CD4-positive, alpha-beta T cell treated with Interleukin-4 for 1 hour (primary cell): ENCODE data around the gene SUSD4.

ENCODE experiments used
- DNase-seq, 2 donors: peaks; one replicate each; pipeline ENCODE4 v3.0.0-alpha.2; 2020 to 2022

SUSD4 gene

DNA sequence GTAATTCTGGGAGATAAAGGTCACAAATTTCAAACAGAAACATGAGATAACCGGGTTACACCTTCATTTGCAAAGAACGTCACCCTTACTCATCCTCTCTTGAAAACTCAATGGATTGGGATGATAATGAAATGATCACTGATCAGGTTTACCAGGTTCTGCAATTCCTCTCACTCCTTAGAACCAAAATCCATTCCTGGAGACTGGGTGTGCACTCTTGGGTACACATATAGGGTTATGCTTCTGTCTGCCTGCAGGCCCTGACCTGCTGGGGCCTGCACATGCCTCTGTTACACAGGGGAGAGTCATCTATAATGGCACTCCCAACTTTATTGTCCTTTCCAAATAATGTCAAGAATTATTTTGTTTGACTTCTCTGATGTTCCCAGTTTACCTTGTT is 8.3 kb downstream of the SUSD4 start:
- no peak for DNase-seq

DNA sequence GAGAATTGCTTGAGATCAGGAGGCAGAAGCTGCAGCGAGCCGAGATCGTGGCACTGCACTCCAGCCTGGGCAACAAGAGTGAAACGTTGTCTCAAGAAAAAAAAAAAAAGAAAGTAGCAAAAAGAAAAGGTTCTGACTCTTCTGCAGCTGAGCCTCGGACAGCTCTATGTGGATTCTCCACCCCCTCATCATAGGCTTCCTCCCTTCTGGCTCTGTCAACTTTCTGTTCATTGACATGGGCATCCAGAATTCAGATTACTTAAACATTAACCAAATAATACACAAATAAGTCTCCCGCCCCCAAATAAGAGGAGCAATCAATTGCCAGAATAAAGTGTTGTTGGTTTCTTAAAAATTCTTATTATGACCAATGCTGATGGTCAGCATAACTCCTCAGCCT is 10.0 kb downstream of the SUSD4 start:
- DNase-seq, result no peak

DNA sequence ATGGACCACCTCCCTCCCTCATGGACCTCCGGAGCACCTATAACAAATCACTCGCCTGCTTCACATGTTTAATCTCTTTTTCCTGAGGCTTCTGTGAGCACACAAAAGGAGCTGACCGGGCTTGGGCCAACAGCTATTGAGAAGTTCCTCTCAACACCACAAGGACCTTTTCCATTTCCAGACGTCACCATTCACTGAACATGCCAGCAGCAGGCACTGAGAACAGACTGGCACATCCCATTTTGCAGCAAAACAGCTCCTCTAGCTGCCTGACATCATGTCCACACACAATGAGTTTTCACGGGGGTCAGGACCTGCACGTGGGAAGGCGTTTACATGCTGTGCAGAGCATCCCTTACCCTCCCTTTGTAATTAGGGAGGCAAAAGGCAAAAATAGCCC is 11.0 kb downstream of the SUSD4 start:
- no peak for DNase-seq

DNA sequence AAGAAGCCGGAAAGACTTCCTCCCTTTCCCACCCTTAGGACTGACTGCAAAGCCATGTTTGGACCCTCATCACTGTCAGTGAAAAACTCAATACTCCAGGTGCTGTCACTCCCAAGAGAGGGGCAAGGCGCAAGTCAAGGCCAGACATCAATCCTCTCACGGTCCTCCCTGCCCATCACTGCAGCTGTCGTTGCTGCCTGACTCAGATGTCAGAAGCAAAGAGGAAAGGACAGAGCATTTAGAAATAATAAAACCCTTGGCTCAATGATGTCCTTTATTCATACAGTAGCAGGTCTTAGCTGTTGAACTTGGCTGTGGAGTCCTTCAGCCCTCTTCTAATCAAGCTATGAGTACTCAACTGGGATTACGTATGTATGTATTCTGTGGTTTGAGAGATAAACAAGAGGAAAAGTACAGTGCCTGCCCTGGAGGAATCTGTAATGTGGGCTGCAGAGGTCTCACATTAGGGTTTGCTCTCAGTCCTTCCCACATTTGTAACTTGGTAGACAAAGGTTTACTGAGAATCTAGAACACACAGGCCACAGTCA is 13.5 kb downstream of the SUSD4 start:
- DNase-seq, result no peak

DNA sequence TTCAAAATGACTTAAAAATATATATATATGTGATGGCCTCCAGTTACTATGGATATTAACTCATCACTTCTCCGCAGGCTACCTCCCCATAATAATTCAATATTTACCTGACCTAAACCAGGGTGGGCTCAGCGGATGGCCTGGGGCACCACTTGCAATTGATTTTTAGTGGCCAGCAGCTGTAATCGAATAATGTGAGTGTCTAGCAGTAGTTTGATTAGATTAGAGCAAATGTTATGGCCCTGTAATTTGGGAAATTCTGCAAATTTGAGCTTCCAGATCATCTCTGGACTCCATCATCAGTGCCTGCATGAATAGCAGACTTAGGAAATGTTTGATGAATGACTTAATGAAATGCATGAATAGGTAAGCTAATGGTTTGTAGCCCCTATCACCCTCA is 14.7 kb downstream of the SUSD4 start:
- DNase-seq, result no peak

DNA sequence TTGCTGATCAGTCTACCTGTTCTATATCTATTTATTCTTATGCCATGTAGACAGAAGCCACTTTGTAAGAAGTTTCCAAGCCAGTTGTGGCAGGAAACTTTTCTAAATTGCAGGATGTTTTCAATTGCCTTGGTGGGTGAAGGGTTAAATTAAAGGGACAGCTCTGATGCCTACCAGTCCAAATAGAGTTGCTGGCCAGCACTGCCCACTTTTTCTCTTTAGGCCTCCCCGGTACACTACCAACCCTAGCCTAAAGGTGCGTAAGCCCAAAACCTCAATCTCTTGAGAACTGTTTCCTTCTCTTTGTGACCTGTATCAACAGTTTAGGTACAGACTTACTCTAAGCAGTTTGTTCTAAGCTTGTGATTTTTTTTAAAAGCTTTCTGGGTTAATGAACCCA is 15.5 kb downstream of the SUSD4 start:
- DNase-seq, result no peak

DNA sequence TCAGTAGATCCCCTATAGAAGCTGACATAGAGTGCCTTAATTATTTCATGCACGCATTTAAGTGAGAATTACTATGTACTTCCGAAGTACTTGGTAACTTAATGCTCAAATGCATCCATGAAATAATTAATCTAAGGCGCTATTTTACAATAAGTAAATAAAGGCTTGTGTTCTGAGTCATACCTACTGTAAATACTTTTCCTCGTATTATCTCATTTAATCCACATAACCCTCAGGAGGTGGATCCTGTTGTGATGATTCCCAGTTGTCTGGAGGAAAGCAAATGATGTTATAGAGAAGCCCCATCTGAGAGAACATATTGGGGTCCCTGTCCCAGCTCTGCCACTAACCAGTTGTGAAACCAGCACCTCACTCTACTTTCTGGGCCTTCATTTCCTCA is 16.4 kb downstream of the SUSD4 start:
- DNase-seq, result no peak

DNA sequence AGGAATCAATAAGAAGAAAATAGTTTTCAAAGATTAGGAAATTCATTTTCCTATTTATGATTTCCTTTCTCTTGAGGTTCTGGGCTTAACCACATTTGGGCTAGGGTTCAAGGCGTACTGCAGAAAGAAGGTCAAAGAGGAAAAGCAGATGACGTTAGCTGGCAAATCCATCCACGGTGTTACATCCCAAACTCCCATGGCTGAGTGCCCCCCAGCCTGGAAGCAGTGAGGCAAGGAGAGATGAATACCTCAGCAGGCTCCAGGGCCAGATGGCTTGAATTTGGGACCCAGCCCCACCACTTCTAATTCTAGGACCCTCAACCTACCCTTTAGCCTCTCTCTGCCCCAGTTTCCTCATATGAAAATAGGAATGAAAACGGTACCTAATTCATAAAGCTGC is 17.7 kb downstream of the SUSD4 start:
- DNase-seq, result no peak

DNA sequence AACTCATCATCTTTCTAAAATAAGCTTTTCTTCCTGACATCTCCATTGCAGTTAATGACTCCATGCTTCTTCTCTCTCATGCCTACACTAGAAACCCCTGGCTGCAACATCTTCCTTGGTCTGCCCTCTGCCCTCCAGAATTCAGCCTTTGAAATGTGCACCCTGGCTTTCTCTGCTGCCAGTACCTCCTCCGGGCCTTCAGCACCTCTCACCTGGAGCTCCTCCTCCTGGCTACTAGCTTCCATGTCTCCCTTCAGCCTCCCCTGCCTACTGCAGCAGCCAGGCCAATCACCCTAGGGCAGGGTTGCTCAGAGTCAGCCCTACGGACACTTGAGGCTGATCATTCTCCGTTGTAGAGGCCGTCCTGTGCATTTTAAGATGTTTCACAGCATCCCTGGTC is 18.3 kb downstream of the SUSD4 start:
- no peak for DNase-seq

DNA sequence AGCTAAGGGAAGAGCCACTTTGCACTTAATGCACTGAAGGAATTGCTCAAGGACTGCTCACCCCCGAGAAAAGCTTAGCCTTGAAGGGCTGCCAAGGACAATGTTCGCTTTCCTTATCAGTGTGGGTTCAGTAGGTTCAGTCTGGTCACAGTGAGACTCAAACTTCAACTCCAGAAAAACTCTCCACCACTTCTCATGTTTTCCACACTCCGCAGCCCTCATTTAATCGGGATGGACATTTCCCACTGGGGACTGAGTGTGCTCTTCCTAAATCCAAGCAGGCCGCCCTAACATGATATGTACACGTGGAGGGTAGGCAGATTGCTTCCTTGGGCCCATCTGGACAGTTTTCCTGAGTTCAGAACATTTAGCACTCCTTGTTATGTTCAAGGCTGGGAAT is 19.5 kb downstream of the SUSD4 start:
- no peak for DNase-seq

DNA sequence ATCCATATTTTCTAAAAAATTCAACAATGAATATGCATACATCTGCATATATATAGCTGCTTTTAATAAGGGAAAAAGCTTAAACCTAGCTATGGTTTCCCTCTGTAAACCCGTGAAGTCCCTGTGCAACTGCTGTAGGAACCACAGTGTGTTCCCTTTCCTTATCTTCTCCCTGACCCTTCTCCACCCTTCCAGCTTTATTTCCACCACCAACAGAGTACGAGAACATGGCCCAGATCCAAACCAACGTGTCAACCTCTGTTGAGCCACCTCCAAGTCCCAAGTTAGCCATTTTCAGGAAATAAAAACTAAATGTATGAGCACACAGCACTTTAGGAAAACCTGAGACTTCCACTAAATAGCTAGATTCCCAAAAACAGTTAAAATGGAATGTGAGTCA is 20.3 kb downstream of the SUSD4 start:
- DNase-seq, result no peak

DNA sequence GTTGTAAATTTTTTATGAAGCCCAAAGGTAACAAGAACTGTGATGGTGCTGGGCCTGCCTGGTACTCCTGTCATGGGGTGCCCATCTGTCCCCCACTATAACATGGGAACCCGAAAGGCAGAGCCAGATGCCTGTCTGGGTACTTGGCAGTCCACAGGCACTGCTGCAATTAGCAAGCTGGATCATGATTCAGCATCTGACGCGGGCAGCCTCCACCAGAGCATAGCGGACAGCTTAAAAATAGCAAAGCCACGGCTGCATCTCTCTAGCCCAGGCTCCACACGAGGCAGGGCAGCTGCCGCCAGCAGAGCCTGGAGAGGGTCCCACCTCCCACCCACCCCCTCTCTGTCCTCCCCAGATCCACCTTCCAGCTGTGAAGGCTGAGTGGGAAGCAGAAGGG is 22.9 kb downstream of the SUSD4 start:
- no peak for DNase-seq

DNA sequence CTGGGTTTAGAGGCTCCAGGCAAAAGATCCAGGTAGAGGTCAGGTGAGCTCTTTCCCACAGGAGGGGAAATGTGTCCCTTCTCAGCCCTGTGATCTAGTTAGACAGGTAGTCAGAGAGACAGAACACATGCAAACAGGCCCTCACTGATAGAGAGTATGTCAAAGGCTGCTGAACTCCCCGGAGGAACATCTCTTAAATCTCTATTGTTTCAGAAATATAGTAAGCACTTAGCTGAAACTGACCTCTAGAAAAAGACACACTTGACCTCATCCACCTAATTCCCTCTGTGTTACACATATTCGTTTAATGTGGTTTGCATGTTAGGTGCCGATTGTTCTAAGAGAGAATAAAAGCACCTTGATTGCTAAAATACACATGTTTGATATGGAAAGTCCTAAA is 23.3 kb downstream of the SUSD4 start:
- no peak for DNase-seq

DNA sequence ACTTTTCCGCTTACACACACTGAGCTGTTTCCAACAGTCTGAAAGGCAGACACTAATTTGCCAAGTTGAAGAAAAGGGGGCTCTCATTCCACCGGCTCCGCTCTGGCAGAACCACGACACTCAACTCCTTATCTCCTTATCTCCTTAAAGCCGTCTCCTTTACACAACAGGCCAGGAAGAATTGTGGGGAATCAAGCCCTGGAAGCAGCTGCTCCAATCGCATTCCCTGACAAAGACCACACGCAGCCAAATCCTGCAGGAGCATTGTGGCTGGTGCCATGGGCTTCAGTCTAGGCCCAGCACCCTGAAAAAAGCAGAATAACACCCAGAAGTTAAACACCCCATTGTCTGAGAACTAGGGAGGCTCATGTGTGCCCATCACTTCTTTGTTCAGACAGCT is 24.1 kb downstream of the SUSD4 start:
- no peak for DNase-seq

DNA sequence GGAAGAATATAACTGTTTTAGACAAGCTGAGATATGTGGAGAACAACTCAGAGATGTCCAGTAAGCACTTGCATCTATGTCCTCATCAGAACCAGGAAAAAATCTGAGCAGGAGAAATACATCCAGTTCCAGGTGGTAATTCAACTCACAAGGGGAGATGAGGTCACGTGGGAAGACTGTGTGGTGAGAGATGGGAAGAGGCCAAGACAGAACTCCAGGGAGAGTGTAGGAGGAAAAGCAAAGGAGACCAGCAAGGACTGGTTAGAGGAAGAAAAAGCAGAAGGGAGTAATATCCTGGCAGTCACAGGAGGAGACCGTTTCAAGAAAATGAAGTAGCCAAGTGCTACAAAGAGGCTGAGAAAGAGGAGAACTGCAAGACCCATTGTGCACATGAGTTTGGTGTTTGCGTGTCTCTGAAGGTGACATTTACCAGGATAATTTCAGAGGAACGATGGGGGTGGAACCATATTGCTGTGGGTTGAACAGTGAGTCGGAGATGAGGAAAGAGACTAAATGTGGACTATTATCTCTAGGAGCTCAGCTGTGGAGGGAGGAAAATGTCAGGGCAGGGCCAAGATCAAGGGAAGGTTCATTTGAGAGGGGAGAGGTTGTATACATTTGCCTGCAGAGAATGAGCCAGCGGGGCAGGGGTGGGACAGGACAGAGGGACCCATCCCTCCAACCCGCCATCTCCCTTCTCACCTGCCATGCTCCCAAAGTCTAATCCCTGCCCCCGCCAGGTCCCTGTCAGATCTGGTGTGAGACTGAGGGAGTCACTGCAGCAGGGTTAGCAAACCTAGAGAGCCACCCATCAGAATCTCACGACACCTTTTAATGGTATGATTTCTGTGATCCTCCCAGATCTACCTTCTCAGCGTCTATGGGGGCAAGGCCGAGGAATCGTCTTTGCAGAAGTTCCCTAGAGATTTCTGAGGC is 24.9 kb downstream of the SUSD4 start:
- DNase-seq, result no peak

DNA sequence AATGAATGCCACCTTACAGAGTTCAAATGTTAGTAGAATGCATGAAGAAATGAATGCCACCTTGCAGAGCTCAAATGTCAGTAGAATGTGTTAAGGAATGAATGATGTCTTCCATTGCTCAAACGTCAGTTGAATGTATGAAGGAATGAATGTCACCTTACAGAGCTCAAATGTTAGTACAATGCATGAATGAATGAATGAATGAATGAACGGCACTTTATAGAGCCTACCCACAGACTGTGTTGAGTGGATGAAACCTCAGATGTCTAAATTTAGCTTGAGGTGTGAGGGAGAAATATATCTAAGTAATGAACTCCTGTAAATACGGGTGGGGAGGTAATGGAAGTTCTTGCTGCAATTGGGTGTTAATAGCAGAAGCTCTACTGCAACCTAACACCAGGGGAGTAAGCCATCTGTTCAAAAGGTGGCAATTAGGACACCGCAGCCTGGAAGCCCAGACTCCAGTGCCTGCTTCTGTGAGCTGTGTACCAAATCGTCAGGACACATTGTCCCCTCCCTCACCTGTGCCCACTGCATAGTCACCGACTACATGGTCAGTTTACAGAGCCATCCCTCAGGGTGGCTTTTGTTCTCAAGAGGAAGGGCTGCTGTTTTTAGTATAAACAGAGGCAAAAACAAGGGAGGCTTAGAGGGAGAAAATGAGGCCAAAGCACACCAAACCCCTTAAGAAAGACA is 26.7 kb downstream of the SUSD4 start:
- DNase-seq, result no peak

DNA sequence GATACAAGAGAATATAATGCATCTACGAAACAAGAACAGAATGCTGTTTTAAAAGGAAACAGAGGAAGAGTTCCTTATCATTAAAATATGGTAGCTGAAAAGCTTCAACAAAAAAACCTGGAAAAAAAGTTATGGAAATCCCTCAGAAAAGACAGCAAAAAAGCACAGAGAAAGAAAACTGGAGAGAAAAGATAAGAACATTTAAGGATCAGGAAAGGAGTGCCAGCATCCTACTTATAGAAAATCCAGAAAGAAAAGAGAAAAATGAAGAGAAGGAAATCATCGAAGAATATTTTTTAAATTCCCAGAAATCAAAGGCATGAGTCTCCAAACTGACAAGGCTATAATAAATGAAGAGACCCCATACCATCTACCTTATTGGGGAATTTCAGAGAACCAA is 29.8 kb downstream of the SUSD4 start:
- DNase-seq, result no peak

DNA sequence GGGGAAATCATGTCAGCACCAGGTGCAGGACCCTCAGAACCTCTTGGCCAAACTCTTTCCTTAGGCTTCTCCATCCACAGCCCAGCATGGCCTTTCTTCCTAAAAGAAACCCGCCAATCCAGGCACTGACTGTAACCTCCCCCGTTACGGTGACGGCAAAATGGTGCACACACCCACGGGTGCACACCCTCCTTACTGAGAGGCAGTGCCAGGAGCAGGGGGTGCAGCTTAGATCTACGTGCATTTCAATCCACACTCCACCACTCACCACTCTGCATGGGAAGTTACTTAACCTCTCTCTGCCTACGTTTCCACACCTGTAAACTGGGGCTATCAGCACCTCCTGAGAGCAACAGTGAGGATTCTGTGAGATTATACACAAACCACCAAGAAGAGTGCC is 31.0 kb downstream of the SUSD4 start:
- no peak for DNase-seq

DNA sequence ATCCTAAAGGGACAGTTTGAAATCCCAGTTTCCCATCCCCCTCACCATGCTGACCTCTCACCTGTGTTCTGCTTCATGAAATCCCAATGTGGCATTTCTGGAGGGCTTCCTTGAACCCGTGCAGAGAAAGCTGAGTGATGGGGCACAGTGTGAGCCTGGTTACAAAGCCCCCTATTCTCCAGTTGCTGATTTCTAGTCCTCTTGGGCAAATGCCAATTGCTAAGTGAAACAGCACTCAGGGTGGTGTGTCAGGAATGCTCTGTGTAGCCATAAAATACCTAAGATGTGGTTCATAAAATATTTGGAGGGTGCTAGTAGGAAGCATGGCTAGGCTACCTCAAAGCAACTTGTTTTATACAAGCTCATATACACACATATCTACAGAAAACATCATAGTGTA is 32.0 kb downstream of the SUSD4 start:
- DNase-seq, result no peak

DNA sequence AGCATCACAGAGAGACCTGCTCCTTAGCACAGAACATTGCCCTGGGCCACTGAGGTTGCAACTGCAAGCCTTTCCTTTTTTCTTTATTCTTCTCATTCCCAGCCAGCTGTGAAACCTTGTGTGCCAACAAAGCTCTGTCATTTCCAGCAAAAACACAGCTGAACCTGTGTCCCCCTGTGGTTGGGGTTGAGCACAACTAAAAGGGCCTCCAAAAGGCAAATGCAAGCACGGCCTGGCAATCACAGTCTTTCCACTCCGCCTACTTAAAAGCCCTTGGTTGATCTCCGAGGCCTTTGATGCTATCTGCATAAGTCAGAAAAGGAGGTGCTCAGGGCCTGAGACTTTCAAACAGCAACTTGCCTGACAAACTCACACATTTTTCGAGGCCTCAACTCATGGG is 32.7 kb downstream of the SUSD4 start:
- no peak for DNase-seq

DNA sequence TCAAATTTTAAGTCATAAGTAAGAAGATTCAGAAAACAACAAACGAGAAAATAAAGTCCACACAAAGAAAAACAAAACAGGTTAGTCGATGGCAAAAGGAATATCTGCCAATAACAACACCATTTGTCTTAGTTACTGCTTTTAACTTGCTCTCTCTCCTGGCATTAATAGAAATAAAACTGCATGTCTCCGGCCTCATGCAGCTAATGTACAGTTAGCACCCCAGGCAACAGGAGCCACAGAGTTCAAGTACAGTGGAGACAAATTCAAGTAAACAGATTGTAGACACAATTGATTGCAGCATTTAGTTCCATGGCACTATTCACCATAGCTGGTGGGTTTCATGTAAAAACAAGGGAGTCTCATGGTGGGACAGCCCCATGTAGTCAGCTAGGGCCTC is 33.5 kb downstream of the SUSD4 start:
- no peak for DNase-seq

DNA sequence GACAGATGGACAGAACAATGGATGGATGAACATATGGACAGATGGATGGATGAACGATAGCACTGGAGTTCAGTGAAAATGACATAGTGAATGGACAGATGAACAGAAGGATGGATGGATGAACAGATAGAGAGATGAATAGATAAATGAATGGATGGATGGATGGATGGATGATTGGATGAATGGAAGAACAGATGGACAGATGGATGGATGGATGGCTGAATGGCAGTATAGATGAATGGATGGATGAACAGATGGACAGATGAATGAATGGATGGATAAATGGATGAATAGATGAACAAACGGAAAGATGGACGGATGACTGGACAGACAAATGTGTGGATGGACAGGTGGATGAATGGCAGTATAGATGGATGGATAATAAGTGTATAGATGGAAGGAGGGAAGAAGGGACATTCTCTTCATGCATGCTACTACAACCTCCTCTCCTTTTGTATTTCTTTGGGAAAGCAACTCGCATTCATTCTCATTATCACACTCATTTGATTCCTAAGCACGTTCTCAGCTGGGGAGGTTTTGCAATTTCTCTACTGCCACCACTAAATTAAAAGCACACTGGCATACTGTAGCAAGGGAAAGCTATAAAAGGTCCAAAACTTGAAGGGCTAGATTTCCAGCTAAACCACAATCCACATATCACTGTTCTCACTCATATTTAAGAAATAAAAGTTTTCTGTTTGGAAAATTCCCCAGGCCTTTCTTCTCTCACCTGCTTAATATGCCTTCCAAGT is 34.1 kb downstream of the SUSD4 start:
- no peak for DNase-seq

DNA sequence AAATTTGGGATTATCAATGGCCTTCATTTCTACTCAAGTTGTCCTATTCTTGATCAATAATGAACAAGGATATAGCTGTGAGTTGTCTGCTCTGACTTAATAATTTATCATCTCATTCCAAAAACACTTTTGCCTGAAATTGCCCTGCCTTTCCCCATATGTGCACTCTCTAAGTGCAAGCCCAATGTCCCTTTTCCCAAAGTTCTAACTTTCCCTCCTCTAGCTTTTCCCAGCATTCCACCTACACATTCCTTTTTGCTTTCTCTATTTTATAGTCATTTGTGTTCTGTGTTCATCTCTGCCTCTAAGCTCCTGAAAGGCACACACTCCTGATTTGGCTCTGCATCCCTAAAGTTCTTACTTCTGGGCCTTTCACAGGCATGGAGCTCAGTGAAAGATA is 34.7 kb downstream of the SUSD4 start:
- DNase-seq, result no peak

DNA sequence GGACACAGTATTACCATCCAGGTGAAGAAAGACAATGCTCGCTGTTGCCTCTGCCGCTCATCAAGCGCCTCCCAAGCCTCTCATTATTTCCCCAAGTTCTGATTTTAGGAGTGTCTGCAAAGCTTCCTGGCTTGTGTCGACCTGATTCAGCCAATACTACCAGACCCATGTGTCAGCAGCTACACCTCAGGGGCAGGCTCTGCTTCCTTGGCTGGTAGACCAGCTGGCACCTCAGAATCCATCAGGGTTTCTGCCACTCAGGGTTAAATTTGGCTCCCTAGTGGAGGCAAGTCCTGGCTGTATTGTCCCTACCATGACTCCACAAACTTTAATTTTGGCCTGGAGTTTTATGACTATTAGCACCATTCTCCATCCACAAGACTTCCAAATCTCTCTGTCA is 35.4 kb downstream of the SUSD4 start:
- no peak for DNase-seq
